ENCODE measurements around the gene DBF4B.
"Not testable (repeated sequence)": the region's sequence is repeated elsewhere in the genome, so short reads cannot be mapped to it uniquely, and the experiment has no call there.

DBF4B gene

GRCh38 chr17:44734272-44734671 is 25.8 kb downstream of the DBF4B start:
- DNase-seq: no peak

- no peak for DNase-seq
These were observed 28.2 kb downstream of the DBF4B start for GRCh38 chr17:44736551-44737240.

- DNase-seq: no peak
These were observed 29.9 kb downstream of the DBF4B start for GRCh38 chr17:44738214-44738906.

- no peak for DNase-seq
These were observed 32.9 kb downstream of the DBF4B start for GRCh38 chr17:44741316-44741715.

GRCh38 chr17:44745301-44745700 is 36.8 kb downstream of the DBF4B start:
- no peak for DNase-seq

- not testable (repeated sequence) for DNase-seq
These were observed 37.3 kb downstream of the DBF4B start for GRCh38 chr17:44745738-44746137.

GRCh38 chr17:44747566-44747965 is 39.1 kb downstream of the DBF4B start:
- no peak for DNase-seq

- no peak for DNase-seq
These were observed 40.9 kb downstream of the DBF4B start for GRCh38 chr17:44749076-44749979.

- no peak for DNase-seq
These were observed 41.5 kb downstream of the DBF4B start for GRCh38 chr17:44749980-44750318.

- DNase-seq: no peak
These were observed 42.9 kb downstream of the DBF4B start for GRCh38 chr17:44751331-44751730.

GRCh38 chr17:44751806-44752205 is 43.3 kb downstream of the DBF4B start:
- DNase-seq: no peak

- no peak for DNase-seq
These were observed 44.7 kb downstream of the DBF4B start for GRCh38 chr17:44752953-44753861.

GRCh38 chr17:44754276-44754675 is 45.8 kb downstream of the DBF4B start:
- no peak for DNase-seq

- DNase-seq: not testable (repeated sequence)
These were observed 46.7 kb downstream of the DBF4B start for GRCh38 chr17:44755180-44755579.

- no peak for DNase-seq
These were observed 48.8 kb downstream of the DBF4B start for GRCh38 chr17:44757045-44757917.

GRCh38 chr17:44757918-44758413 is 49.5 kb downstream of the DBF4B start:
- DNase-seq: no peak

GRCh38 chr17:44758414-44759085 is 50.1 kb downstream of the DBF4B start, which contains the start of gene ADAM11:
Gene ADAM11 (plus strand): TSS chr17:44758988. CDS start chr17:44759200, 212 bp downstream.
- no peak for DNase-seq

- no peak for DNase-seq
These were observed 50.8 kb downstream of the DBF4B start for GRCh38 chr17:44759086-44759915.

- no peak for DNase-seq
These were observed 51.4 kb downstream of the DBF4B start for GRCh38 chr17:44759916-44760243.
